GM21723 (cell line): Measurements from ENCODE around the gene ZNF189.
A peak's percentile ranks its signal among the peaks of the same experiment; 100 is the strongest.

Source experiments
- ATAC-seq: cut with Tn5 transposase; IDR thresholded peaks from one replicate; pipeline ENCODE4 v1.9.1; 2021; ENCODE audit warnings: mild to moderate bottlenecking, moderate library complexity; ENCODE audit not compliant: unreplicated experiment

Gene ZNF189

DNA sequence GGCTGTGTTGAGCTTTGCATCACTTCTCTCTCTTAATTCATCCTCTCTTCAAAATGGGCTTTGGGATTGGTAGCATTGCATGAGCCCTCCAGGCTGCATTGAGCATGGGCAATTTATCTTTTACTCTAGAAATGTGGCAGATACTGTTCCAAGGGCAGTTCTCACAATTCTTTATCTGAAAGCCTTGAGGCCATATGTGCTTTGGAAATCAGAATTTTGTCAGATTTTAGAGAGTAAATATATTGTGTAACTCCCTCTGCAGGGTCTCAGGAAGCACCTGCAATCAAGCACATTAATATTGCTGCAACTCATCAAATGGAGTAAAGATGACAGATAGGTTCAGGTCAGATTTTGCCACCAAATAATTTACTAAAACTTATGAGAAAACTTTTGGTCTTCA lies 19.3 kb downstream of the ZNF189 start:
- ATAC-seq = no peak

DNA sequence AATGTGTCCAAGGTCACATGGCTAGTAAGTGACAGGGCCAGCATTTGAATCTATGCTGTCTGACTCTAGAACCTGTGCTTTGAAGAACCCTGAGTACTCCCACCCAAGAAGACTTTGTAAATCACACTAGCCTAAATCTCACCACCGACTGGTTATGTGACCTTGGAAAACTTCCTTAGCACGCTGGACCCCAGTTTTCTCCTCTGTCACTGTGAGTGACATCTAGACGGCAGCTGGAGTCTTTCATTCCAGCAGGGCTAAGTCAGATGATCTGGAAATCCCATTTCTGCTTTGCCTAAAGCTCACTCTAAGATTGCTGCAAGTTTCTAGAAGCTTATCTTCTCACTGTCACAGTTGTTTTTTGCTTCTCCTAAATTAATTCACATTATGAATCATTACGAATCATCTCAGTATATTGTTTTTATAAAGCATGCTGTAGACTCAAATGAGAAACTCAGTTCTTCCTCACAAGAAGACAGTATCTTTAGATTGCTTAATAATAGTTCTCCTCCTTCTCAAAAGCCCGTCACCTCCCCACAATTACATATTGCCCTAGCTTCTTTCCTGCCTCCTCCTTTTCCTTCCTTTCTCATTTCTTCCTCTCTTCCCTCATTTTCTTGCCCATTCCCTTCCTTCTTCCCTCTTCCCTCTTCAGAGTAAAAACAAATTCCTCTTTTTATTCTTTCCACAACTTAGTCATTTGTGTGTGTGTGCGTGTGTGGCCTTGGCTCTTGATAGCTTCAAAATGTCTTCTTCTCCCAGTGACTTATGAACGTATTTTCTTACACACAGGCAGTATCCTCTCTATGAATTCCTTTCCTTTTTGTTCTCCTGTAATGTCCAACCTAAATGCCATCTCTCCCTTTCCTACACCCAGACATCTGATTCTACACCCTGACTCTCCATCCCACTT lies 20.1 kb downstream of the ZNF189 start:
- ATAC-seq = no peak

DNA sequence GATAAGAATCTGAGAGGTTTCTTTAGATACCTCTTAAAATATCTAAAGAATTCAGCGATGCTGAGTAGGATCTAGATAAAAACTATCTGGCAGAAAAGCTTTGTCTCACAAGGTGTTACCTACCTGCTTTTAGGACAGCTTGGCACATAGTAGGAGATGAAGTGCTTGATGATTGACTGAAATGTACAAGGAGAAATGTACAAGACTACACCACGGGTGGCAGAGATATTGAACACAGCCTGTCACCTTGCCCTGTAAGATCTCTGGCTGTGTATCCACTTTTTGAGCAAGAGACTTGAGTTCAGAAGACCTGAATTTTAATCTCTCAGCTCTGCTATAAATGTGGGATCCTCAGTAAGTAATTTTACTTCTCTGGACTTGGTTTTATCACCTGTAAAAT lies 21.2 kb downstream of the ZNF189 start:
- ATAC-seq = no peak

DNA sequence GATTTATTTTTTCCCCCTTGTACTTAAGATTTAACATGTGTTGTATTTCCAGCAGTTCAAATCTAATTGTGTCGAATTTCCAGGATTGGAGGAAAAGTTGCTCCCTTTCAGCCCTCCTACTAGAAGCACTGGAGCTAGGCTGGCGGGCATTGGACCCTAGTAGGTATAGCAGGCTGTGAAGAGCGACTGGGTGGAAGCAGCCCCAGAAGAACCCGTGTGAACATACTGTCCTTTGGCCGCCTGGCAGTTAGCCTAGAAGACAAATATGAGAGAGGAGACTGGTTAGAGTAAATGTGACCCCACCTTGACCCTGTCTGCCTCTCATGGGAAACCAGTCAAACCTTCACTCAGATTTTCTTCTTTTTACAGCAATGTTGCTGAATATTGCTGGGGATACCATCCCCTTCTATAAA lies 23.0 kb downstream of the ZNF189 start:
- no peak for ATAC-seq

DNA sequence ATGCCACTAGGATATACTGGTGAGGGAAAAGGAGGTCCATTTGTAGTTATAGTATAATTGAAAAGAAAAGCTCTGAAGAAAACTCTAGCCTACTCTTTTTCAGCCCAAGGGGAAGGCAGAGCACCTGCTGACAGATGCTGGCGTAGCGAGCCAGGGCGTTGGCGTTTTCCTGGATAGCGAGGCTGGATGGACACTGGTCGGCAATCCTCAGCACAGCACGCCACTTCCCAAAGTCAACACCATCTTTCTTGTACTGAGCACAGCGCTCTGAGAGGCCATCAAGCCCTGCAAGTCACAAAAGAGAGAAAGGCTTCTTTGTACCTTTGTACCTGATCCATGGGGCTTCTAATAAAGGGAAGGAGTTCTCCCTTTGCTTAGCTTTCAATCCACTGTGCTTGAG lies 28.7 kb downstream of the ZNF189 start:
- ATAC-seq = no peak

DNA sequence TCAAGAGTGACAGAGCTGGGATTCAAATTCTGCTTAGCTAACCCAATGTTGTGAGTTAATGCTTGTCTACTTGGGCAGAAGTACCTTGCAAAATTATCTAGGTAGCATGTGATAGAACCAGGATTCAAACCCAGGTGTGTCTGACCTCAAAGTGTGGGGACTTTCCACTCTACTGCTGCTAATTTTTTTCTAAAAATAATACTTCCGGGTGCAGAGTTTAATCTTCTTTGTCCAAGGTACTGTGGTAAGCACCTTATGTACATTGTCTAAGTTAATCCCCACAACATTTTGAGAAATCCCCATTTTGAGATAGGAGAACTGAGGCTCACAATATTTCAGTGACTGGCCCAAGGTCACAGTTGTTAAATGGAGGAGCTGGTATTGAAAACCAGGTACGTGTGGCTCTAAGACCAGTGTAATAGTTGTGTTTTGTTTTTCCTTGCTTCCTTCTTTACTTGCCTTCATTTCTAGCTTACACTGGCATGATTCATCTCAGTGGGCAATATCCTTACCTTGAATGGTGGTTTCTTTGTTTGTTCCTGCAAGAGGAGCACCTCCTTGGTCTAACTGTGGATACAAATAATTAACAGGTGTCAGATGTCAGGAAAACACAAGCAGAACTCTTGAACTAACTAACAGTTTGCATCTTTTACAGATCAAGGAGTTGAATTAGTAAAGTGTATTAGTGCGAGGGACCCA lies 29.5 kb downstream of the ZNF189 start:
- ATAC-seq = peak; percentile 70

DNA sequence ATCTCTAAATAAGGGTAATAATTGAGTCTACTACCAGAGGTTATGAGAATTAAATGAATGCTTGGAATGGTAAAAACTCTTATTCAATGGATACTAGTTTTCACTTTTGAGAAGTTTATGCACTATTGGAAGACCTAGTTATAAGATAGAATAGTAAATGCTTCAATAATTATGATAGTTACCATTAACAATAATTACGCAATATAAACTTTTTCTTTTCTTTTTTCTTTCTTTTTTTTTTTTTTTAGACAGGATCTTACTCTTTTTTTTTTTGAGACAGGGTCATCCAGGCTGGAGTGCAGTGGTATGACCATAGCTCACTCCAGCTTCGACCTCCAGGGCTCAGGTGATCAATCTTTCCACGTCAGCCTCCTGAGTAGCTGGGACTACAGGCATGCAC lies 30.3 kb downstream of the ZNF189 start:
- ATAC-seq = no peak

DNA sequence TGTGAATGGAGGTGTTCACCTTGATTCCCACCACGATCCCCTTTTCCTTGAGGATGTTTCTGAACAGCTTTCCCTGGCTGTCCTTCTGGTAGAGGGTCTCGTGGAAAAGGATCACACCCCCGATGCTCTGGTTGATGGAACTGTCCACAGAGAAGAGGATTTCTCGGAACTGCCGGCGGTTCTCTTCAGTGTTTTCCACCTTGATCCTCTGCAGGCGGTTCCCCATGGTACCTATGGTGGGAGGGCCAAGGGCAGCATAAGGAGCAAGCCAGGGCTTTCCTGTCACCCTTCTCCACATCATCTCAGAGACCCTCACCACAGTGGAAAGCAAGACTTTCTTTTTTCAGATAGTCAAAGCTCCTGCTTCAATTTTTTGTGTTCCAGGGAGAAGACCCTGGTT lies 31.1 kb downstream of the ZNF189 start:
- no peak for ATAC-seq

DNA sequence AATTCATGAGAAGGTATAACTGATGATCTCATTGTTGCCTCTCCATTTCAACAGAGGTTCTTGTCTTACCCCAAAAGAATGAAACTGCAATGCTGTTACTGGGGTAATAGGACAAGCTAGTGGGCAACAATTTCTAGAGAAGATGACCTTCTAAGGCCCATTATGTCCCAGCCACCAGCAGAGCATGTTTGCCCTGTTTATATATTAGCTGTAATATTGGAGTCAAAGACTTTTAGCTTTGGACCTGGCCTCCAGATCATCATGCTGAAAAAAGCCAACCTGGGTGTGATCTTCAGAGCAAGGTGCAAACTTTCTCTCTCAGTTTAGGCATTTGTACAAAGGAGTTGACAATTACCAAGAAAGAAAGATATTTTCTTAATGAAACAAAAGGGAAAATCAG lies 33.5 kb downstream of the ZNF189 start:
- ATAC-seq = no peak

DNA sequence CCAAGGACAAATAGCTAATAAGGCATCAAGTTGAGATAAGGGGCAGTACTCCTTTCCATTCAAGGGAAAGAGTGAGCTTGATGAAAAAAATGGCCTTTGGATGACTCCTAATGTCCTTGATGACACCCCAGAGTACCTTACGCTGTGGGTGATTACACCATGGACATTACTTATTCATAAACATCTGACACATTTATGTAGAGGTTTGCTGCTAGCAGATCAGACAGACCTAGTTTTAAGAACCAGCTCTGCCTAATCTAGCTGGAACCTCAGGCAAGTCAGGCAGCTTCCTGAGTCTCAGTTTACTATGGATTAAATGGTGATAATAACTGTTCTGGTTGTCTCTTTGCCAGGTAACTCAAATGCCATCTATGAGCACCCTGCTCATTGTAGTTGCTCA lies 34.1 kb downstream of the ZNF189 start:
- ATAC-seq = no peak

DNA sequence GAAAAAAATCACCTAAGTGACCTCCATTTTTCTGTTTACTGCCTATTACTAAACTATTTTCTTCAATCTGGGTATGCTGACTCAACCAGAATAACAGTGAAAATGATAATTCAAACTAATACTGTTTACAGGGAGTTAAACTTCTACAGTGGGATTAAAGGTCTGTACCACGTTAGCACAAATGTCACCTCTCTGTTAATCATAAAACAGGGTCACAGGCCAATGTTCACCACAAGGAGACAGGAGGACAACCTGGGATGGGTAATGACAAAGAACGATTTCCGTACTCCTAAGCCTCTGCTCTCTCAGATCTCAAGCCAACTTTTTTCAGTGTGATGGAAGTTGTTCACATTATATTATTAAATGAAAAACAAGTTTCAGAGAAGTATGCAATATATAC lies 34.6 kb downstream of the ZNF189 start:
- ATAC-seq = no peak

DNA sequence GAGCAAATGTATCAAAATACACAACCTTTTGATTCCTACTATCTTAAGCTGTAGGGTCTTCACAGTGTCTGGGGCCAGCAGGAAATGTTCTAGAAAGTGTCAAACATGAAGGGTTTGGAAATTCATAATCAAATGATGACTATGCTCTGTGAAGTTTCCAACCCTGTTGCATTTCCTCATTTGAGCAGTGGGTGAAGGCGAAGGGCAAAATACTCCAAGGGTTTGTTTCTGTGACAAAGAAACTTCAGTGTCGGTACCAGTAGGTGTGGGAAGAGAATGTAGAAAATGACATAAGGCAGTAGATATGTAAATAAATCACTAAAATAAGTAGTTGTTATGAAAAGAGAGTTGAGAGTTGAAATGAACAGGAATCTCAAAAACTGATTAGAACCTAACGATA lies 36.3 kb downstream of the ZNF189 start:
- ATAC-seq = no peak

DNA sequence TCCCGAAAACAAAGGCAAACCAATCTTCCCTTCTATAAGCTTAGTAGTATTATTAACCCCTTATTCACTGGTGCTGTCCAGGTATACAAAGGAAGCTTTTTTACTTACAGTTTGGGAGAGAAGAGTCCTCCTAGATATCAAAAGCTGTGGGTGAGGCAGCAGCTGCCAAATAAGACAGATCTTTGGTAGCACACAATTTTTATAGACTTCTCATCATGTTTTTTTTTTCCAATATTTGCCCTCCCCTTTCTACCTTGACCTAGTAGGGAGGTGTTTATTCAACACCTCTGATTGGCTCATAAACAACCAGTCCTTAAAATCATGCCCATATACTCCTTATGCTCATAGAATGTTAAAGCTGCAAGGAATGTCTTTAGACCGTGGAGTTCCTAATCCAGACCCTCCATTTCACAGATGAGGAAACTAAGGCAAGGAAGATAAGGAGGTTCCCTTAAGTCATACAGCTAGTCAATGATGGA lies 37.0 kb downstream of the ZNF189 start, which contains the start of gene ALDOB:
Gene ALDOB (minus strand): TSS at position 174 of the 479 bp plus-strand sequence. CDS start 4,887 bp downstream, outside the sequence.
- ATAC-seq = no peak

DNA sequence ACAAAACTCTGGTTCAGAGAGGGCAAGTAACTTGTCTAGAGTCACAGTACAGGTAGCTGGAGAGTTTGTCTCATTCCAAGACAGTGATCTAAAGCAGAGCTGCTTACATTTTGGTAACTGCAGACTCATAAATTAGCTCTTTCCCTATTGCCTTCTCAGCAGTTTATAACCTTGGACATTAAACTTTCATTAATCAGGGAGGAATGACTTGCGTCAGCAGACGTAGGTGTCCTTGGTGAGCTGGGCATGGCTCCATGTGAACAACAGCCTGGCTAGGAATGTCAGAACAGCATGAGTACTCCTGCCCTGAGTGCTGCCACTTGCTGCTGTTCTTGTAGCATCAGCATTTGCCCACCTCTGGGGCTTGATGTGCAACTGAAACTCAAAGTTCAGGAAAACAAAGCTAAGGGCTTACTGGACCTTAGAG lies 39.2 kb downstream of the ZNF189 start:
- ATAC-seq = no peak

DNA sequence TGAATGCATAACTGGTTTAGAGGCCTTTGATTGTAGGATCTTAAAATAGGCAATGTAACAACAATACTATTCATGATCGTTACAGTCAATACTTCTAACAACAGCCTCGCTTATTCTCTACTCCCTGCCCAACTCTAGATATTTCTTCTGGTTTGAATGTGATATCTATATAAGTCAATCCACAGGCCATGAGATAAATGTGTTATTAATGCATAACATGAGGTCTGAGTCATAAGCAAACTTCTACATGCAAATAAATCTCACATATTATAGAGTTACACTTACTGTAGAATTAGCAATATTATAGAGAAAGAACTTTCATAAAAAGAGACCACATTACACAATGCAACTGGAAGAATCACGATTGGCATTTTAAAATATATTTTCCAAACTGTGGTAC lies 39.9 kb downstream of the ZNF189 start:
- ATAC-seq = no peak

DNA sequence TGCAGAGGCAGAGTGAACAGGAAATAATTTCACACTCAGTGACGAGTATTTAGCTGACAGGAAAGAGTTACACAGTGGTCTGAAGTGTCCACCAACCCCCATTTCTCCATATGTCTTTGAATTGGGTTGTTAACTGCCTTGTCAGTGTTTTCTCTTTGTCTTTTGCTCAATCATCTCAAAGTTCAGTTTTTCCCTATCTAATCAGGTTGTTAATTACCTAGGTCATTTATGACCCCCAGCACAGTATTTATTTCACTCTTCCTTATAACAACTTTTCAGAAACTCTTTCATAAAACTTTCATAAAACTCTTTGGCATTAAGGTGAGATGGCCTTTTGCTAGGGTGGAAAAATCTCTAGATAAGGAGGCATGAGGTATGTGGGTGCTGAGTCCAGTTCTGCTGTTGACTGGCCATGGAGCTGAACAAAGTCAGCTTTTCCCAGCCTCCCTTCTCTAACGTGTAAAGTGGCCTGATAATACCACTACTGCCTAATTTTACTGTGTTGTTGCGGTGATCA lies 42.1 kb downstream of the ZNF189 start:
- ATAC-seq = no peak

DNA sequence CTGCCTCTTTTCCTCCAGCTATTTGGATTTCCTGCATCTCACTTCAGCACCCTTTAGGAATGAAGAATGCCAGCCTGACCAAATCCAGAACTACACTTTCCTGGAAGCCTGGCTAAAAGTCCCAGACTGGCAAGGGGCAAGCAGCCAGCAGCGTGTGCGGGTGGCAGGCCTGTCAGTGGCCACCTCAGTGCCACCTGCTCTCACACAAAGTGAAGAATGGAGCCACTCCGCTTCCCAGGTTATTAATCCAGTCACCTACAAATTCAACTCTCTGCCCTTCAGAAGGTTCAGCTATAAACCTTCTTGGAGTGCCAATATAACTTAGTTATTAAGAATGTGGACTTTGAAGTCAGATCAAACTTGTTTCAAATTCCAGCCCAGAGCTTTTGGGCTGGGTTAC lies 43.7 kb downstream of the ZNF189 start:
- no peak for ATAC-seq

DNA sequence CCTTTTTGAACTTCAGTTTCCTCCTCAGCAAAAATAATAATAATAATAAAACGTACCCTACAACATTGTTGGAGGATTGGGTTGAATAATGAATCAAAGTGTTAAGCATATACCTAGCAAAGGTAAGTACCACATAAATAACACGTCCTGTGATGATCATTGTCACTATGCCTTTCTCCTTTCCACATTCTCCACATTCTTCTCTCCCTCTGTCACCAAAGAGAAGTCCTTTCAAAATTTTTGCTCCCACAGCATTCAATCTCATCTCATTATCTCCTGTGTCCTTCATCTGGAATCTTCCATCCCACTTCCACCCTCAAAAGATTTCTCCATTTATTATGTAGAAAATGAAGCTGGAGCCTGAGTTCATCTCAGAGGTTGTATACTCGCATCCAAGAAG lies 44.1 kb downstream of the ZNF189 start:
- no peak for ATAC-seq

DNA sequence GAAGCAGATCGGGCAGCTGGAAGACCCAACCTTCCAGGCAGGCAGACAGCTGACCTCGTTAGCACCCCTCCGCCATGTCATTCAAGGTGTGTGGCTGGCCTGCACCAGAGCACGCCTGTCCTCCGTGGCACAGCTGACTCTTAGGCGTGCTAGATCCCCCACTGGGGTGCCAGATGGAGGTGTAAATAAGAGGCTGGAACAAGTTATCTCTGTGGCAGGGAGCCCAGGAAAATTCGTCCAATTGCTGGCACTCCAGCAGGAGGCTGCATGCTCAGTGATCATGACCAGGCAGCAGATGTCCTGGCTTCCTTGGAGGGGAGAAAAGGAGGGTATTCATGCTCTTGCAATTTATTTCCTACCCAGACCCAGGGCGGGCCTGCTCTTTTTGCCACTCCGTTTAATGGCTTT lies 44.7 kb downstream of the ZNF189 start:
- no peak for ATAC-seq

DNA sequence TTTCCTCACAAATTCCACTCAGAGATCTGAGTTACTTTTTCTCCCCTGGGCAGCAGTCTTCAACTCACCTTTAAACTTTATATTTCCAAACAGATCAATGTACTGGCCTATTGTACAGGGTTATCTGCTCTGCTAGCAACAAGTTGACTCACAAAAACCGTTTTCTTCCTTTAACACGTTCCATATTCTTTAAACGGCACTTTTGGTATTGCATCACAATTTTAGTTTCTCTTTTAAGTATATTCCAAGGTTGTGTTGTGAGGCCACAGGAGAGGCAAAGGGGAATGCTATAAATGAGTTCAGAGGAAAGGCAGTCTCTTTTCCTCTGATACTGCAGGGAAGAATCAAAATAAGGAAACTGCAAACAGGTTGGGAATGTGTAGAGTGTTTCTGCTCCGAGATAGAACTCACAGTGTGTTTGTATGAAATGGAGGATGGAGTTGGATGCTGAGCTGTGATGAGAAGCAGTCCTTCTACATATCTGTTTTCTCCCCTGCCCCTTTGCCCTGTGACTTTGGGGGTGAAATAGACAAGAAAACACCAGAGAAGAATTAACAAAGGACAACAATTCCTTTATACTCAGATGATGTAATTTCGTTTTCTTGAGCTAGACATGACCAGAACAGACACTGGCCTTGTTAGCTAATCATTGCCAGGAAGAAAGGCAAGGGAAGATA lies 46.8 kb downstream of the ZNF189 start:
- ATAC-seq = no peak

DNA sequence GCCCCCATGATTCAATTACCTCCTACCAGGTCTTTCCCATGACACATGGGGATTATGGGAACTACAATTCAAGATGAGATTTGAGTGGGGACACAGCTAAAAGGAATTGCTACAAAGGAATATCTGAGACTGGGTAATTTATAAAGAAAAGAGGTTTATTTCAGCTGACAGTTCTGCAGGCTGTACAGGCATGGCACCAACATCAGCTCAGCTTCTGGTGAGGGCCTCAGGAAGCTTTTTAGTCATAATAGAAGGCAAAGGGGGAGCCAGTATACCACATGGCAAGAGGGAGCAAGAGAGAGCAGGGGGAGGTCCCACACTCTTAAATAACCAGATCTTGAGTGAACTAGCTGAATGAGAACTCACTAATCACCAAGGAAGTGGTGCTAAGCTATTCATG lies 48.1 kb downstream of the ZNF189 start:
- ATAC-seq = no peak
